H1 (cell line): Measurements from ENCODE around the gene KRTAP26-1.

ENCODE experiments used
- ASH2L ChIP-seq: fragments of 200-600, 300-600 bp; sonication (generic); IDR thresholded peaks from one replicate; pipeline ENCODE4 v1.7.1; 2017; ENCODE audit warnings: low read length
- CHD2 ChIP-seq: IDR thresholded peaks from 2 replicates; pipeline ENCODE4 v1.6.1; 2012; ENCODE audit warnings: low read length, improper control_type of control experiment
- EP300 ChIP-seq, 2 experiments: IDR thresholded peaks; 1 replicate in 1 of 2; 2 replicates in 1 of 2; pipeline ENCODE4 v1.6.1; 2011 to 2012; ENCODE audit warnings: low read depth in 2 of 2, low read length in 2 of 2, mild to moderate bottlenecking in 2 of 2, borderline replicate concordance in 1 of 2, inconsistent platforms in 1 of 2, moderate library complexity in 1 of 2
- POLR2A ChIP-seq, 2 experiments: IDR thresholded peaks; 1 replicate in 1 of 2; 2 replicates in 1 of 2; pipeline ENCODE4 v1.6.1; 2011; ENCODE audit warnings: low read depth in 2 of 2, low read length in 2 of 2, mild to moderate bottlenecking in 2 of 2; ENCODE audit errors: control extremely low read depth in 1 of 2
- POLR2AphosphoS5 ChIP-seq: IDR thresholded peaks from 2 replicates; pipeline ENCODE4 v1.6.1; 2011; ENCODE audit warnings: low read depth, low read length
- TAF1 ChIP-seq: IDR thresholded peaks from 2 replicates; pipeline ENCODE4 v1.6.1; 2011; ENCODE audit warnings: mild to moderate bottlenecking, low read depth, low read length
- TF ChIP-seq, protein P1 (sequence below), 3 experiments: IDR thresholded peaks; 1 replicate in 2 of 3; 2 replicates in 1 of 3; pipeline versions ENCODE4 v1.5.1 to v1.6.1; 2011; ENCODE audit warnings: low read length in 3 of 3, mild to moderate bottlenecking in 3 of 3, inconsistent platforms in 2 of 3, low read depth in 1 of 3, moderate library complexity in 1 of 3; ENCODE audit not compliant: insufficient read depth in 1 of 3; ENCODE audit errors: control extremely low read depth in 1 of 3
- TF ChIP-seq, protein P2 (sequence below): IDR thresholded peaks from 2 replicates; pipeline ENCODE4 v1.6.1; 2011; ENCODE audit warnings: low read depth, mild to moderate bottlenecking, low read length; ENCODE audit not compliant: insufficient read depth

DNA sequence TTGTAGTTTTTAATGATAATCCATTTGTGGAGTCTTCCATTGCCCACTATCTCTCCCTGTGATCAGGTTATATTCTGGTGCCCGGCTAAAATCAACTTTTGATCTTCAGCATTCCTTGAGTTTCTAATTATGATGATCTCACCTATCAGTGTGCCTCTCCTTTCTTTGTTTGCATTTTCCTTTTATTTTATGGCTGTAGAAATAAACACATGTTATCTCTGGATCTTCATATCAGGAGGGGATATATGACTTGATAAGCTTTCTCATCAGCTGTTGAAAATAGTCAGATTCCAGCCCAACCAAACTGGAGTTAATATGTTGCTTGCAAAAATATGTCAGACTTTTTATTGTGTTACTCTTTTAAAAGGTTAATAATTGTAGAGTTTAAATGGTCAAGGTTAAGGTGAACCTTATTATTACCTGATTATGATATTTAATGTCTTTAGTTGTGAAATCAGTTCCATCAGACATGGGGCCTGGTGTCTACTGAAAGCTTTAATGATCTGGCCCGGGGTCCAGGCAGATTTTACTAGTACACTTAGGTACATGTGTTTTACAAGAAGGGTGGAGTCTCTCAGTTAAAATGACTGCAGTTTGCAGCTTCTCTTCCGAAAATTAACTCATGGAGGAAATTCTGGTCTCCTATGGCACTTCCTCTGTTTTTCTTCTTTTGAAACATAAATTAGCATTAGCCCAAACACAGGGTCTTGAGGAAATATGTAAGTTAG, 50.1 kb downstream of the KRTAP26-1 start:
- no peak for TF ChIP-seq EP300 (IDR thresholded peaks at IDR 0.05; ENCODE audit: borderline replicate concordance in 1 of 2, low read depth in 2 of 2, low read length in 2 of 2)
- TF ChIP-seq TAF1 = no peak
- no peak for TF ChIP-seq CHD2
- TF ChIP-seq, protein P1, sequence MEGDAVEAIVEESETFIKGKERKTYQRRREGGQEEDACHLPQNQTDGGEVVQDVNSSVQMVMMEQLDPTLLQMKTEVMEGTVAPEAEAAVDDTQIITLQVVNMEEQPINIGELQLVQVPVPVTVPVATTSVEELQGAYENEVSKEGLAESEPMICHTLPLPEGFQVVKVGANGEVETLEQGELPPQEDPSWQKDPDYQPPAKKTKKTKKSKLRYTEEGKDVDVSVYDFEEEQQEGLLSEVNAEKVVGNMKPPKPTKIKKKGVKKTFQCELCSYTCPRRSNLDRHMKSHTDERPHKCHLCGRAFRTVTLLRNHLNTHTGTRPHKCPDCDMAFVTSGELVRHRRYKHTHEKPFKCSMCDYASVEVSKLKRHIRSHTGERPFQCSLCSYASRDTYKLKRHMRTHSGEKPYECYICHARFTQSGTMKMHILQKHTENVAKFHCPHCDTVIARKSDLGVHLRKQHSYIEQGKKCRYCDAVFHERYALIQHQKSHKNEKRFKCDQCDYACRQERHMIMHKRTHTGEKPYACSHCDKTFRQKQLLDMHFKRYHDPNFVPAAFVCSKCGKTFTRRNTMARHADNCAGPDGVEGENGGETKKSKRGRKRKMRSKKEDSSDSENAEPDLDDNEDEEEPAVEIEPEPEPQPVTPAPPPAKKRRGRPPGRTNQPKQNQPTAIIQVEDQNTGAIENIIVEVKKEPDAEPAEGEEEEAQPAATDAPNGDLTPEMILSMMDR (IDR thresholded peaks at IDR 0.05; ENCODE audit: control extremely low read depth in 1 of 3, insufficient read depth in 1 of 3, low read depth in 1 of 3, low read length in 3 of 3) = no peak
- TF ChIP-seq ASH2L = no peak
- no peak for TF ChIP-seq POLR2A (IDR thresholded peaks at IDR 0.05; ENCODE audit: control extremely low read depth in 1 of 2, low read depth in 2 of 2, low read length in 2 of 2)
- TF ChIP-seq, protein P2, sequence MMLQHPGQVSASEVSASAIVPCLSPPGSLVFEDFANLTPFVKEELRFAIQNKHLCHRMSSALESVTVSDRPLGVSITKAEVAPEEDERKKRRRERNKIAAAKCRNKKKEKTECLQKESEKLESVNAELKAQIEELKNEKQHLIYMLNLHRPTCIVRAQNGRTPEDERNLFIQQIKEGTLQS = no peak
- no peak for TF ChIP-seq POLR2AphosphoS5
